ENCODE data around the gene MUC4.

- no peak for TF ChIP-seq MXI1 (conservative IDR thresholded peaks at IDR 0.05; ENCODE audit: poor library complexity, severe bottlenecking)
- no peak for TF ChIP-seq CTCF (IDR thresholded peaks at IDR 0.05; ENCODE audit: poor library complexity, severe bottlenecking)
- TF ChIP-seq EZH2 (IDR thresholded peaks at IDR 0.05; ENCODE audit: borderline replicate concordance, insufficient read depth, low read length, poor library complexity, severe bottlenecking), result no peak
Measured at GRCh38 chr3:195853036-195853435, 41.3 kb upstream of the MUC4 start.
